MM.1S (cell line): Measurements from ENCODE around the gene ETV3.

Experiments
- CTCF ChIP-seq: fragments of 300-600 bp; sonication (generic); IDR thresholded peaks from 2 replicates; pipeline ENCODE4 v1.5.1; 2016; ENCODE audit warnings: antibody characterized with exemption, low read length, mixed read lengths
- EZH2 ChIP-seq: fragments of 300-600 bp; sonication (generic); optimal IDR thresholded peaks from 2 replicates; pipeline ENCODE3; 2017; ENCODE audit warnings: low read depth, mild to moderate bottlenecking, antibody characterized with exemption, low read length, mixed read lengths

GRCh38 chr1:157103268-157103667 is 34.9 kb downstream of the ETV3 start:
- TF ChIP-seq CTCF (no peak), EZH2 (no peak)
